Measurements from ENCODE around the gene ZNHIT1.

ZNHIT1 gene

GRCh38 chr7:101217388-101218235 lies at the start of gene ZNHIT1, which contains the start of gene PLOD3:
Gene ZNHIT1 (plus strand): TSS chr7:101218165. CDS start chr7:101218196, 31 bp downstream.
Gene PLOD3 (minus strand): TSS chr7:101217581. CDS start chr7:101217274, 307 bp downstream.
- TF ChIP-seq CTCF (IDR thresholded peaks at IDR 0.05; ENCODE audit: low read depth, low read length), result no peak; the same call in 1 of the 2 replicates
- DNase-seq (ENCODE audit: extremely low read depth, low read depth), result peak; percentile 96

- DNase-seq (ENCODE audit: extremely low read depth, low read depth), result no peak
- TF ChIP-seq CTCF (IDR thresholded peaks at IDR 0.05; ENCODE audit: low read depth, low read length), result no peak
Observed at GRCh38 chr7:101168412-101169049, 49.4 kb upstream of the ZNHIT1 start.

- no peak for DNase-seq (ENCODE audit: extremely low read depth, low read depth)
- TF ChIP-seq CTCF (IDR thresholded peaks at IDR 0.05; ENCODE audit: low read depth, low read length), result no peak
Observed at GRCh38 chr7:101169110-101169837, 48.7 kb upstream of the ZNHIT1 start.

- TF ChIP-seq CTCF (IDR thresholded peaks at IDR 0.05; ENCODE audit: low read depth, low read length), result peak; percentile 97
- no peak for DNase-seq (ENCODE audit: extremely low read depth, low read depth)
Observed at GRCh38 chr7:101169838-101170551, 48.0 kb upstream of the ZNHIT1 start.

- no peak for DNase-seq (ENCODE audit: extremely low read depth, low read depth)
- TF ChIP-seq CTCF (IDR thresholded peaks at IDR 0.05; ENCODE audit: low read depth, low read length), result no peak
Observed at GRCh38 chr7:101170617-101171441, 47.1 kb upstream of the ZNHIT1 start.

- DNase-seq (ENCODE audit: extremely low read depth, low read depth), result no peak
Observed at GRCh38 chr7:101171442-101171837, 46.5 kb upstream of the ZNHIT1 start.

More at GRCh38 chr7:101171442-101171837, 46.5 kb upstream of the ZNHIT1 start:
- TF ChIP-seq CTCF (IDR thresholded peaks at IDR 0.05; ENCODE audit: low read depth, low read length), result peak; percentile 41
